Measurements from ENCODE around the gene UNC5A. TPM values are rescaled to one million over a fixed set of nuclear protein-coding genes. Genes with fewer than 3 reads are reported as not detected.
A peak's percentile ranks its signal among the peaks of the same experiment; 100 is the strongest.

Gene UNC5A
- total RNA-seq: 0.34 and 1.5 TPM in 2 replicates

DNA sequence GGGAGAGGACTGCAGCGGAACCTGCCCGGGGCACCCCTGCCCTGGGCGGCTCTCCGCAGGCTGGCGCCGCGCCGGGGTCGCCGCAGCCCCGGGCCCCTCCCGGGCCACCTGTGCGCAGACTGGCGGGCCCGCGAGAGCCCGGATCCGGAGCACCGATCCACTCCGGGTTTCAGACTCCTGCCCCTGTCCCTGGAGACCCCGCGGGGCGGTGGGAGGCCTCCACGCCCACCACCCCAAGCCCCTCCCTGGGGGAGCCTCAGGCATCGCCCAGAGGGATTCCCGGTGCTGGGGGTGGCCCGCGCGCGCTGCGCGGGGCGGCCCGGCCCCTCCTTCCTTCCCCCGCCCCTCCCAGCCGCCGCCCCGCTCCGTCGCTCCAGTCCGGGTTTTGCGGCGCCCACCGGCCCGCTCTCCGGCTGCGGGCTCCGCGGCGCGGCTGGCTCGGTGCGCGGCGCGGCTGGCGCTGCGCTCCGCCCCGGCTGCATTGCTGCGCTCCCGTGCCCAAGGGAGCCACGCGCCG is at the start of gene UNC5A:
Gene UNC5A, plus strand, starts transcription at position 479 of the 517 bp plus-strand sequence. CDS start 192 bp downstream, outside the sequence.
- peak; percentile 73 for DNase-seq

DNA sequence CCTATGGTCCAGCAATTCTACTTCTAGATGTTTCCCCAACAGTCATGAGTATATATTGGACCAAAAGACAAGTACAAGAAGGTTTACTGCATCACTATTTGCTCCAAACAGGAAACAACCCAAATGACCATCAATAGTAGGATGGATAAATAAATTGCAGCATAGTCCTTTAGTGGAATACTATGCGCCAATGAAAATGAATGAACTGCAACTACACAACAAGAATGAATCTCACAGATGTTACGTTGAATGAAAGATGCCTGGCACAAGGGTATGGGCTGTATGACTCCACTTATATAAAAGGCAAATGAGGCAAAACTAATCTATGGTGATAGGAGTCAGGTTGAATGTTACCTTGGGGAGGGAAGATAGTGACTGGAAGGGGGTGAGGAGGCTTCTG is 48.6 kb upstream of the UNC5A start:
- no peak for DNase-seq

DNA sequence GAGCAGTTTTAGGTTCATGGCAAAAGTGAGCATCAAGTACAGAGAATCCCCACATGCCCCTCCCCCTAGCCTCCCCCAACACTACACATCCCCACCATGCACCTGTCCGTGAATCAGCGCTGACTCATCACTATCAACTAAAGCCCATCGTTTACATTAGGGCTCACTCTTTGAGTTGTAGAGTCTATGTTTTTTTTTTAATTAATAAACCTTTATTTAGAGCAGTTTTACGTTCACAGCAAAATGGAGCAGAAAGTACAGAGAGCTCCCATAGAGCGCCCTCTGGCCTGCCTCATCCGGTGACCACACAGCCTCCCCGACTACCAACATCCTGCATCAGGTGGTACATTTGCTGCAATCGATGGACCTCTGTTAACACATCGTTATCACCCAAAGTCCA is 47.9 kb upstream of the UNC5A start:
- no peak for DNase-seq

DNA sequence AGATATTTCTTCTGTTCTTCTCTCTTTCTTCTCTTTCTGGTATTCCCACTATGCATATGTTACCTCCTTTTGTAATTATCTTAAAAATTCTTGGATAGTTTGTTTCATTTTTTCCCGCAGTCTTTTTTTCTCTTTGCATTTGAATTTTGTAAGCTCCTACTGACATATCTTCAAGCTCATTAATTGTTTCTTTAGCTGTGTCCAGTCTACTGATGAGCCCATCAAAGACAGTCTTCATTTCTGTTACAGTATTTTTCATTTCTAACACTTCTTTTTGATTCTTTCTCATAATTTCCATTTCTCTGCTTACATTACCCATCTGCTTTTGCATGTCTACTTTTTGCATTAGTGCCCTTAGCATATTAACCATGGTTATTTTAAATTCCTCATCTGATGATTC is 44.7 kb upstream of the UNC5A start:
- no peak for DNase-seq

DNA sequence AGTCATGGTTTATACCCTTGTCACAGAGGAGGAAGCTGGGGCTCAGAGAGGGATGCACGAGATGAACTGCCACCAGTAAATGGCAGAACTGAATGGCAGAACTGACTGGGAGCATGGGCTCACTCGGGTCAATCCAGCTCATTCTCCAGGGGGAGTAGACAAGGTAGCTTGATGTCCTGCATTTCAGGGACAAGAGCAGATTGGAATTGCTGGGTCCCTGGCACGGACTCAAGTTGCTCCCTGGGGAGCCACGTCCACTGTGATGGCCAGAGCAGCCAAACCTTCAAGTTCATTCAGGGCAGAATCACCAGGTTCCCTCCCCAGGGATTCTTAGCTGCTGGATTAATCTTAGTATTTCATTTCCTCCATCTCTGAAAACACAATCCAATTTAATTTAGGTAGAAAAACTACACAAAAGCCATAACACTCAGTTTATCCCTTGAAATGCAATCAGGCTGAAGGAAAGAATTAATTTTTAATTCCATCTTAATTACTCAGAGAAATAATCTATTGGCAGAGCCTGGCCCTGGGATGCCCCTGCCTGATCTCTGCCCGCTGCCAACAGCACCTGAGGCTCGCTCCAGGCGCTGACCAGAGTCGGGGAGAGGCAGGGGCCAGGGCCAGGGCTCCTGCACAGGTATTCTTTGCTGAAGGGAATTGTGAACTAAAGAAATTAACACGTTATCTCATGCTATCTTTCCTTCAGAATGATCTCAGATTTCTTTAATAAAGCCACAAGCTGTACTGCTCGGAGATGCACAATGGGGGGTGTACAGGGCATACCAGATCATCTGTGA is 42.0 kb upstream of the UNC5A start:
- no peak for DNase-seq

DNA sequence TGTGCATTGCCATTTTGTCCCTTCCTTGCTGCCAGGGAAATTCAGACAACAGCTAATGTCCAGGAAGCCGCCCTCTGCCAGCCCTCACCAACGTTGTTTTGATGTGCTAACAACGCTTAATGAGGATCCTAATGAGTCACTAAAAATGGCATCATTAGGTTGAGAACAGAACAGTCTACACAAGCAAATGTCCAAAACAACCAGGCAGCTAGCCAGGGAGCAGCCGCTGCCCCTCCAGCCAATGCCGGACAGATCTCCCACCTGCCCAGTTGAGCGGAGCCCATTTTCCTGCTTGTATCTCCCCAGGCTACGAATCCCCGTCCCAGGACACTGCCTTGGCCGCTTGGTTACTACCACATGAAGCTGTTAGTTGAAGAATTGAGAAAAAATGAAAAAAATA is 40.4 kb upstream of the UNC5A start:
- no peak for DNase-seq

DNA sequence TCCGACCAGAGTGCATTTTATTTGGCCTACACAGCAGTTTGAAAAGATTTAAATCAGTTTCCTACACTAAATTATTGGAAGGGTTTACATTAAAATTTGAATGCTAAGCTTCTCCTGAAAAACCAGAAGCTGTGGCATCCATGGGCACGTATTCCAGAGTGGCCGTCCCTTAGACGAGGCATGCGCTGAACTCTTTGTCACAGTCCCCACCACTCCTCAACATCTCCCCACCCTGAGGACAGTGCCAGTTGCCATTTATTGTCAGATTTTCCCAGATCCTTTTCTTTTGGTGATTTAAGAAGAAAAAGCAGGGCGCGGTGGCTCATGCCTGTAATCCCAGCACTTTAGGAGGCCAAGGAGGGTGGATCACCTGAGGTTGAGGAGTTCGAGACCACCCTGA is 39.9 kb upstream of the UNC5A start:
- no peak for DNase-seq

DNA sequence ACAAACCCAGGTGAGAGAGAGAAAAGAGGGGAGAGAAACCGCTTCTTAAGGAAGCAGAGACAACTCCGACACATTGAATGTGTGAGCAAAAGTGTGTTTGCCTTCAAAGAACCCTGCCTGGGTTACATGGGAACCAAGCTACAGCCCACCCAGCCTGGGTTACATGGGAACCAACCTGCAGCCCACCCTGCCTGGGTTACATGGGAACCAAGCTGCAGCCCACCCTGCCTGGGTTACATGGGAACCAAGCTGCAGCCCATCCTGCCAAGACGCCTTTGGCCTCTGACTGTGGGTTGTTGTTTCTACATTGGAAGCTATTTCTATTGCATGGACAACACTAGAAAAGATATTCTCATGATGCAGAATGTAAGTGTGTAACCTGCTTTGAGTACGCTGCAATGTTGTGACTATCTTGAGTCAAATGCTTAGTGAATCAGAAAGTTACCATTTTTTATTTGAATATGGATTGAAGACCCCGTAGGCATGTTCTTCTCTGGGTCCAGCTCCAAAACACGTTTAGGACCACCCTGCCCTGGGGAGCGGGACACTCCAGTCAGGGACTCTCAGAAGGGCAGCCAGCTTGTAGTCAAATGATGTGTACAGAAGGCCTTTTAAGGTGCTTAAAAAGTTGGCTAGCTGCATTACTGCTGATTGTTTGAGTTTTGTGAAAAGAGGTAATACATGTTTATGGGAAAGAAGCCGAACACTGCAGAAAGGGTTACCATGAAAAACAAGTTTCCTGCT is 39.1 kb upstream of the UNC5A start:
- DNase-seq: no peak

DNA sequence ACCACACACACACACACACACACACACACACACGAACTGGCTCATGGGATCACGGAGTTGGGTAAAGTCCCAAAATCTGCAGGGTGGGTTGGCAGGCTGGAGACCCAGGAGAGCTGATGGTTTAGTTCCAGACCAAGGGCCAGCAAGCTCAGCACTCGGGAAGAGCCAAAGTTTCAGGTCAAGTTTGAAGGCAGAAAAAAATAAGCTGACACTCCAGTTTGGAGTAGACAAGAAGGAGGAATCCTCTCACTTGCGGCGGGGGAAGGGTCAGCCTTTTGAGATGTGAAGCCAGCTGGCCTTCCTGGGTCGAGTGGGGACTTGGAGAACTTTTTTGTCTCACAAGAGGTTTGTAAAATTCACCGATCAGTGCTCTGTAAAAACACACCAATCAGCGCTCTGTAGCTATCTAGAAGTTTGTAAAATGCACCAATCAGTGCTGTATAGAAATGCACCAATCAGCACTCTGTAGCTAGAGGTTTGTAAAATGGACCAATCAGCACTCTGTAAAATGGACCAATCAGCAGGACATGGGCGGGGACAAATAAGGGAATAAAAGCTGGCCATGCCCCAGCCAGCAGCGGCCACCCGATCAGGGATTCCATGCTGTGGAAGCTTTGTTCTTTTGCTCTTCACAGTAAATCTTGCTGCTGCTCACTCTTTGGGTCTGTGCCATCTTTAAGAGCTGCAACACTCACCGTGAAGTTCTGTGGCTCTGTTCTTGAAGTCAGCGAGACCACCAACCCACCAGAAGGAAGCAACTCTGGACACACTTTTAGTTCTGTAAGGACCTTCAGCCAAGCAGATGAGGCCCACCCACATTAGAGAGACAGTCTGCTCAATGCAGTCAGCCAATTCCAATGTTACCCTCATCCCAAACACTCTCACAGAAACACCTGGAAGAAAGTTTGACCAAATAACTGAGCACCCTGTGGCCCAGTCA is 37.8 kb upstream of the UNC5A start:
- no peak for DNase-seq

DNA sequence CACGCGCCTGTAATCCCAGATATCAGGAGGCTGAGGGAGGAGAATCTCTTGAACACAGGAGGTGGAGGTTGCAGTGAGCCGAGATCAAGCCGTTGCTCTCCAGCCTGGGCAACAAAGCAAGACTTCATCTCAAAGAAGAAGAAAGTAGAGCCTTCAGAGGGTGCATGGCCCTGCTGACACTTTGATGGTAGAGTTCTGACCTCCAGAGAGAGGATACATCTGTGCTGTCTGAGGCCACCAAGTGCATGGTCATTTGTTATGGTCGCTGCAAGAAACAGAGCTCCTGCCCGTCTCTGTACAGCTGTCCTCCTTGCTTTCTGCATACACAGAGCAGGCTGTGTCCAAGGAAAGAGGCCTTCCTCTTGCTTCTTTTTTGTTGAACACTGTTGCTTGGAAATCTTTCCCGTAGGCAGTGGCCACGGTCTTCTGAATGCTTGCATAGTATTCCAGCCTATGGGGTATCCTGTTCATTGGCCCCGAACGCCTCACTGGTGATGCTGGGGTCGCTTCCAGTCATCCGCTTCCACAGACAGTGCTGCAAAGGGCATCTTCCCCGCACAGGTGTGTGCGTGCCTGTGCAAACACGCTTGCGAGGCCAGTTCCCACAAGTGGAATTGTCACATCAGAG is 36.8 kb upstream of the UNC5A start:
- DNase-seq: no peak

DNA sequence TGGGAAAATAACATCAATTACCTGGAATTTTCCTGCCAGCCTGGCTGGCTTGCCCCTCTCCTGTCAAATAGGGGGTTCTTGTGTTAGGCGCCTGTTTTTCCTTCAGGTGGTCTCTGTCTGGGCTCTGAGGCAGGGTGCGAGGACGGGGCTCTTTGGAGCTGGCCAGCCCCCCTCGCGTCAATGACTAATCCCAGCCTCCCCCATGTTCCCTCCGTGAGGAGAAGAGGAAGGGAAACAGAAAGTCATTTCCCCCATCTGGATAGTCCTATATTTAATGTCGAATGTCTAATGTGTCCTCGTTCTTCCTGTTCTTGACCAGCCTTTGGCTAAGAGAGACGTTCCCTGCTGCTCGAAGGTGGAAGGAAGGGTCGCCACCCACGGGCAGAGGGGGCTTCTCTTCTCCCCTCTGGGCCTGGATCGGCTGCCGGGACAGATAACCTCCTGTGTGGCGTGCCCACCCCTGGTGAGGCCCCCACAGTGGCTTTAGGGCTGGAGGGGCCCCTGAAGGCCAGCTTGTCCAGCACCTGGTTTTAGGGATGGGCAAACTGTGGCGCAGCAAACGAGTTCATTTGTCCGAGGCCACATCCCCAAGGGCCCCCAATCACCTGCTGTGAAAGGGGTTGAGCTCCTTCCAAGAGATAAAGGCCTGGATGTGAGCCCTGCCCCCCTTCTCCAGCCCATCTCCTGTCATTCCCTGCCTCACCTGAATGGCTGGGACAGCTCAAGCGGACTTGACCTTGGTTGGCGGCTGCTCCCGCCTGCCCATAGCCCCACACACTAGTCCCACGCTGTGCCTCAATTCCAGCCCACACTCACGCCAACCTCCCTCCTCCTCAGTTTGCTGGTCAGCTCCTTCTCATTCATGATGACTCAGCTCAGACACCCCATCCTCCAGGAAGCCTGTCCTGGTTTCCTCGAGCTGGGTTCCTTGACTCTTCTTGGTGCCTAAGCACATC is 35.9 kb upstream of the UNC5A start:
- DNase-seq: peak; percentile 45

DNA sequence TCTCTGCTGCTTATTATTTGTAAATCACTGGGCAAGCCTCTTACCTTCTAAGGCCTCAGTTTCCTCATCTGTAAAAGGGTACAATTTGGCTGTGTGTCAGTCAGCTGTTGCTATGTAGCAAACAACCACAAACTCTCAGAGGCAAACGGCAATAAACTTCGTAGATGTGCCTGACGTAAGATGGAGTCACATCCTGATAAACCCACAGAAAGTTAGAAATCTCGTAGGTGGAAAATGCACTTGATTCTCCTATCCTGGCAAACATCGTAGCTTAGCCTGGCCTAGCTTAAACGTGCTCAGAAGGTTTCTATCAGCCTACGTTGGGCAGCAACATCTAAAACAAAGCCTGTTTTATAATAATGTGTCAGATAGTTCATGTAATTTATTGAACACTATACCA is 35.0 kb upstream of the UNC5A start:
- peak; percentile 27 for DNase-seq

DNA sequence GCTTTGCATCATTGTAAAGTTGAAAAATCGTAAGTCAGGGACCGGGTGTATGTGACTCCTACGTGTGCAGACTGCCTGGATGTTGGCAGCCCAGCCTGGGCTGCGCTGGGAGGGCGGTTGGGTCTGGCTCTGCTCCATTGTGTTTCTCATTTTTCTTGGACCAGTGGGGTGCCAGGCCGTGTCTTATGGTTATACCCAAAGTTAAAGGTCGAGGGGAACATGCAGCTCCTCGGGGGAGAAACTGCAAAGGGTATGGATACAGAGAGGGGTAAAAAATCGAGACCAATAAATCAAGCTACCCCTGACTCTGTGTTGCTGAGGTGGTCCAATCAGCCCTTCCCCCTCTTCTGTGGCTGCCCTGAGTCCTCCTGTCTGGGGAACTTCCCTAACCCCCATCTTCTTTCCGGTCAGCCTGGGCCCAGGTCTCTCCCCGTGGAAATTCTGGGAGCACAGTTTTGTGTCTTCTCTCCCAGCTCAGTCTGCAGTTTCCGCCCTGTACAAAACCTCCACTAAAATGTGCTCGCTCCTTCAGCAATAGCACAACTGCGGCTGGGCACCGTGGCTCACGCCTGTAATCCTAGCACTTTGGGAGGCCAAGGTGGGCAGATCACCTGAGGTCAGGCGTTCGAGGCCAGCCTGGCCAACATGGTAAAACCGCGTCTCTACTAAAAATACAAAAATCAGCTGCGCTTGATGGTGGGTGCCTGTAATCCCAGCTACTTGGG is 34.1 kb upstream of the UNC5A start:
- no peak for DNase-seq

DNA sequence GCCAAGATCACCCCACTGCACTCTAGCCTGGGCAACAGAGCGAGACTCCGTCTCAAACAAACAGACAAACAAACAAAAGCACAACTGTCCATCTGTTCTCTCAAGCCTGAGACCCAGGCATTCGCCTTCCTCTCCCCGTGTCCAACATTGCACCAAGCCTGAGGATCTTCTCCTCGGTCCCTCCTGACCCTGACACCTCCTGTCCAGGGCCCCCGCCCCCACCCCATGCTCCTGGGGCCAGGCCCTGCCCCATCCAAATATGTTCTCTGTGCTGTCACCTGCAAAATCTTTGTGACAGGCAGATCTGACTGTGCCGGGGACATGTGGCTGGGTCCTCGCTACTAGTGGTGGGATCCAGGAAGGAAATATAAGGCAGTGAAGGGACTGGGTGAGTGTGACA is 33.4 kb upstream of the UNC5A start:
- DNase-seq: no peak

DNA sequence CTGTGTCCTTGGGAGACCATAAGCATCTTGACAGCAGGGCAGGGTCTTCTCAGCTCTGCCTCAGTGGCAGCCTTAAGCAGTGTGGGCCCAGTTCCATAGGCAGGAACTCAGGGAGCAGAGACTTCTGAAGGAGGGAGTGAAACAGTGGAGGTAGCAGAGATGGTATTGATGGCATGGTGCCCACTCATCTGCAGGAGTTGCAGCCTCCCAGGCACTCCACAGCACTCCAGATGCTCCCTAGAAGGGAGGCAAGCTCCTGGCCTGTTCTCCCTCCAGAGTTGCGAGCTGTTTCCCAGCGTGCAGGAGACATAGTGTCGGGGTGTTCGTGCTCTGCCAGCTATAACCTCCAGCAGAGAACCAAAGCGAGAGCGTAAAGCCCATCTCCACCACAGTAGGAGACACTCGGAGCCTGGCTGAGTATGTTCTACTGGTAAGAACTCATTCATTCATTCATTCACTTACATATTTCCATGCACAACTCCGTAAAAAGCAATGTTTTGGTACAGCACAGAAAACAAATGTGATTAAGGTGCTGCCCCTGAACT is 31.4 kb upstream of the UNC5A start:
- no peak for DNase-seq

DNA sequence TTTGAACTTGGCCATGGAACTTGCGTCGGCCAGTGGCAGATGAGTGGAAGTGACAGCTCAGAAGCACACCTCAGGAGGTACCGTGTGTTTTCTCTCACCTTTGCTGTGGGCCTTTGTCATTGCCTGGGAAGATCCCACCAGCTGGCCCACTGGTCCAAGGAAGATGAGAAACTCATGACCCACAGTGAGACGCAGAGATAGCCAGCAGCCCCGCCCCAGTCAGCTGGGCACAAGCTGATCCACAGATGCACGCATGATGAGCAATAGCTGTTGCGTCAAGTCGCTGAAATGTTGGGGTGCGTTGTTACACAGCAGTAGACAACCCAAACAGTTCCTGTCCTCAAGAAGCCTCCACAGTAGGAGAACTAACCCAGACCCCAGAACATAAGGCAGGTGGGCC is 30.8 kb upstream of the UNC5A start:
- no peak for DNase-seq

DNA sequence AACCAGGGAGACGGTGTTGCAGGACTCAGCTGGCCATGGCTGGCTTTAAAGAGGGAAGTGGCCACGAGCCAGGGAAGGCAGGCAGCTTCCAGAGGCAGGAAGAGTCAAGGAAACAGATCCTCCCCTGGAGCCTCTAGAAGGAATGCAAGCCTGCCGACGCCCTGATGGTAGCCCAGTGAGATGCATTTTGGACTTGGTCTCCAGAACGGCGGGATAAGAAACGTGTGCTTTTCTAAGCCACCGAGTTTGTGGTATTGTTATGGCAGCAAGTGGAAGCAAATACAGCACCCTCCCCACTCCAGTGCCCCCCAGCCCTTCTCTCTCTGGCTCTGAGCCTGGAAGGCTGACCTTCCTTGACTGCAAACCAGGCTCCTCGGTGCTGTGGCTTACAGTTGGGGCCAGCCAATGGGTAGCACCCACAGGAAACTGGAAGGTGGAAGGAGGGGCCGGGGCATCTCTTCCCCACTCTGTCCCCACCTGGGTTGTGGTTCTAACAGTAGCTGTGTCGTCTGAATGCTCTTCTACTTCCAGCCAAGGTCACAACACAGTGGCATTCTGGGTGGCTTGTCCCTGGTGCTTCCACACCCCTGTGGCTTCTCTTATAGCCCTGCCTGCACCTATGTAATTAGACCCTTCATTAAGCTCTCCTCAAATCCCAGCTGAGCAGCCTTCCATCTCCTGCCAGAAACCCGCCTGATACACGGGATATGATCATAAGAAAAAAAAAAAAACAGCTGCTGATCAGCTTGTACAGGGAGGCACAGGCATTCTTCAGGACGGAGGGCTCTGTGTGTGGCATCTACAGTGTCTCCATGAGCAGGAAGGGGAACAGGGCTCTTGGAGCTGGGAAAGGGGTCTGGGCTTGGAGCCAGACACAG is 29.9 kb upstream of the UNC5A start:
- DNase-seq: peak; percentile 33

DNA sequence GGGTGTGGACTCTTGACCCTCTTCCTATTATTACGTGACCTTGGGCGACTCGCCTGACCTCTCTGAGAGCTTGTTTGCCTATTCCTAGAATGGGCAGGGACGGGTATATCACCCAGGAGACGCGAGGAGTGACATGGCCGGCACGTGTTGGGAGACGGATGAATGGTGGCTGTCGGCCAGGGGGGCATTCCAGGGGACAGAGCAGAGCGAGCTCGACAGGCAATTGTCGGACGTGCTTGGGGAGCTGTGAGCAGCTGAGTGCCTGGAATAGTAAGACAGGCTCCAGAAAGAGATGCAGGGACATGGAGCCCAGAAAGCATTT is 29.3 kb upstream of the UNC5A start:
- peak; percentile 51 for DNase-seq

Data from dermis blood vessel endothelial cell (primary cell).